SK-N-SH treated with all-trans-retinoic acid at 6 μM for 48 hours (cell line): ENCODE measurements around the gene FIGLA.

Source experiments
- ARNTL ChIP-seq: fragments of 450-650 bp; formaldehyde crosslinking; IDR thresholded peaks from 2 replicates; pipeline ENCODE4 v1.5.0; 2020; ENCODE audit warnings: low read depth, mild to moderate bottlenecking, moderate library complexity, borderline replicate concordance
- BACH2 ChIP-seq: fragments of 250-450 bp; sonication (Bioruptor Pico); IDR thresholded peaks from 2 replicates; pipeline ENCODE4 v1.9.0; 2021; ENCODE audit warnings: mild to moderate bottlenecking, borderline replicate concordance
- CREB5 ChIP-seq: fragments of 250-450 bp; sonication (Bioruptor Pico); IDR thresholded peaks from 2 replicates; pipeline ENCODE4 v1.5.1; 2020; ENCODE audit warnings: low read depth, mild to moderate bottlenecking, moderate library complexity
- ESRRG ChIP-seq: fragments of 250-450 bp; sonication (Bioruptor Pico); IDR thresholded peaks from 2 replicates; pipeline ENCODE4 v1.6.1; 2021; ENCODE audit warnings: mild to moderate bottlenecking
- ISL1 ChIP-seq: fragments of 250-450 bp; sonication (Bioruptor Pico); IDR thresholded peaks from 2 replicates; pipeline ENCODE4 v2.1.2; 2022; ENCODE audit warnings: mild to moderate bottlenecking, moderate library complexity
- OSR1 ChIP-seq: fragments of 250-450 bp; sonication (Bioruptor Pico); IDR thresholded peaks from 2 replicates; pipeline ENCODE4 v1.8.0; 2022; ENCODE audit warnings: moderate library complexity, mild to moderate bottlenecking, inconsistent platforms
- PATZ1 ChIP-seq: fragments of 250-450 bp; sonication (Bioruptor Pico); IDR thresholded peaks from 2 replicates; pipeline ENCODE4 v1.8.0; 2020; ENCODE audit warnings: mild to moderate bottlenecking, moderate library complexity, borderline replicate concordance
- PPARA ChIP-seq: fragments of 250-450 bp; sonication (Bioruptor Pico); IDR thresholded peaks from 2 replicates; pipeline ENCODE4 v1.5.0; 2020; ENCODE audit warnings: mild to moderate bottlenecking, borderline replicate concordance
- RARB ChIP-seq: fragments of 250-450 bp; sonication (Bioruptor Pico); IDR thresholded peaks from 2 replicates; pipeline ENCODE4 v1.8.0; 2021; ENCODE audit warnings: mild to moderate bottlenecking, moderate library complexity
- TCF4 ChIP-seq: fragments of 250-450 bp; sonication (Bioruptor Pico); IDR thresholded peaks from 2 replicates; pipeline ENCODE4 v1.8.0; 2021; ENCODE audit warnings: mild to moderate bottlenecking, moderate library complexity, borderline replicate concordance
- ZFP3 ChIP-seq: fragments of 250-450 bp; sonication (Bioruptor Pico); IDR thresholded peaks from 2 replicates; pipeline ENCODE4 v1.5.0; 2020; ENCODE audit warnings: mild to moderate bottlenecking, moderate library complexity
- ZFP30 ChIP-seq: fragments of 450-650 bp; formaldehyde crosslinking; IDR thresholded peaks from 2 replicates; pipeline ENCODE4 v1.5.0; 2022; ENCODE audit warnings: mild to moderate bottlenecking, moderate library complexity
- ZNF70 ChIP-seq: fragments of 450-650 bp; formaldehyde crosslinking; IDR thresholded peaks from 2 replicates; pipeline ENCODE4 v1.5.0; 2020; ENCODE audit warnings: mild to moderate bottlenecking, moderate library complexity

GRCh38 chr2:70796262-70796661 is 5.8 kb upstream of the FIGLA start:
- no peak for TF ChIP-seq PATZ1 (CRISPR knock-in tag)
- TF ChIP-seq ISL1 (CRISPR knock-in tag) = no peak
- no peak for TF ChIP-seq ZNF70
- TF ChIP-seq TCF4 (CRISPR knock-in tag) = no peak
- no peak for TF ChIP-seq ARNTL
- TF ChIP-seq BACH2 (CRISPR knock-in tag) = no peak
- TF ChIP-seq RARB (CRISPR knock-in tag) = no peak
- TF ChIP-seq PPARA (CRISPR knock-in tag) = no peak
- TF ChIP-seq ZFP3 (CRISPR knock-in tag) = no peak
- no peak for TF ChIP-seq CREB5 (CRISPR knock-in tag)
- no peak for TF ChIP-seq ESRRG
- TF ChIP-seq ZFP30 (CRISPR knock-in tag) = no peak
- TF ChIP-seq OSR1 = no peak
